Activated T-cell treated with anti-CD3 and anti-CD28 coated beads for 48 hours (primary cell): ENCODE measurements around the gene SLC6A9.

ENCODE experiments used
- DNase-seq: peaks from one replicate; pipeline ENCODE4 v3.0.0-alpha.2; 2020; ENCODE audit warnings: low read depth

SLC6A9 gene

DNA sequence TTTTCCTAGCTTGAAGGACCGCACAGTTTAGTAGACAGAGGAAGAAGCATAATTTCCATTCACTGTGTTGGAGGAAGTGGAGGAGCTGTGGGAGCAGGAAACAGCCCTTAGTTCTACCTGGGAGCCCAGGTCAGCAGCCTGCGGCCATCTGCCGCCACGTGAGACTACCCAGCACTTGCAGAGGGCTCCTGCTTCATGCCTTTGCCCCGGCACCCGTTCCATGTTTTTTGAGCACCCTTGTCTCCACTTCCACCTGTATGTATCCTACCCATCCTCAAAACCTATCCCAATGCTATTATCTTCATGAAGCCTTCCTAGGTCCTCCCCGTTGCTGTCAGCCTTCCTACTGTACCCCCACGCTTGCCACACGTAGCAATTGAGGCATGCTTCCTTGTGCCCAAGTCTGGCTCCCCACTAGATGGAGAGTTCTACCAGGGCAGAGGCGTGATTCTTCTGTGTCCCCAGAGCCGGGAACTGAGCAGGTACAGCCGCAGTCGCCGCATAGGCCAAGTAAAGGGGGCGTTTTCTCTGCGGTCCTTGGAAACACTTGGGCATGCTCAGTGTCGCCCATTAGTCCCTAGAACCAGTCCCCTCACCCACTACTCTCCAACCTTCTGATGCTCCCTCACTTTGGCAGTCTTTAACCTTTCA, 1.9 kb downstream of the SLC6A9 start:
- no peak for DNase-seq

DNA sequence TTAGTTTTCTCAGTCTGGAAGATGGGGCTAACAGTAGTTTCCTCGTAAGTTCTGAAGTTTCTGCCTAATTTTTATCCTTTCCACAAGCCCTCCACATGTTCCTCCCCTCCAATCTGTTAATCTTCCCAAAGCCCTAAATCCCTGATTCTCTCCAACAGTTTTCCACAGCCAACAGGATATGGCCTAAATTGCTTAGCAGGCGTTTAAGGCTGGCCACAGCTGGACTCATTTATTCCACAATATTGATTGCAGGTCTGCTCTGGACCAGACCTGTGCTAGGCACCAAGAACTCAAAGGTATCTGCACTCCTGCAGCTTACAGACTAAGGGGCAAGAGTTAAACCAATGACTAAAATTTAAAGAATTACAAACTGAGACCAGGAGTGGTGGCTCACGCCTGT, 3.9 kb downstream of the SLC6A9 start:
- DNase-seq = no peak

DNA sequence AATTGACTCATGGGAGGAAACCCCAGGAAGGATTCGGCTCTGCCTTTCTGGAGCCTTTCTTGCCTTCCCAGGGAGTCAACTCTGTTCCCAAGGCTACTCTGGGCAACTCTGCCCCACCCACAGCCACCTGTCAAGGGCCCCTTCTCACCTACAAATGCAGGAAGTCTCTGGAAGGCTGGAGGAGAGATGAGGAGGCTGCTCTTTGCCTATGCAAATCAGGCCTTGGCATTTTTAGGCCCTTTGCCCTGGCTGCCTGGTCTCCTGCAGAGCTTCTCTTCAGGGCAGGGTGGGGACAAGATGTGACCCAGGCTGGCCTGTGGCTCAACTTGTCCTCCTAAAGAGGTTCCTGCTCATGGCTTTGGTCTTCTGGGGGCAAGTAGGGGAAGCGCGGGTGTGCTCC, 5.4 kb downstream of the SLC6A9 start:
- no peak for DNase-seq

DNA sequence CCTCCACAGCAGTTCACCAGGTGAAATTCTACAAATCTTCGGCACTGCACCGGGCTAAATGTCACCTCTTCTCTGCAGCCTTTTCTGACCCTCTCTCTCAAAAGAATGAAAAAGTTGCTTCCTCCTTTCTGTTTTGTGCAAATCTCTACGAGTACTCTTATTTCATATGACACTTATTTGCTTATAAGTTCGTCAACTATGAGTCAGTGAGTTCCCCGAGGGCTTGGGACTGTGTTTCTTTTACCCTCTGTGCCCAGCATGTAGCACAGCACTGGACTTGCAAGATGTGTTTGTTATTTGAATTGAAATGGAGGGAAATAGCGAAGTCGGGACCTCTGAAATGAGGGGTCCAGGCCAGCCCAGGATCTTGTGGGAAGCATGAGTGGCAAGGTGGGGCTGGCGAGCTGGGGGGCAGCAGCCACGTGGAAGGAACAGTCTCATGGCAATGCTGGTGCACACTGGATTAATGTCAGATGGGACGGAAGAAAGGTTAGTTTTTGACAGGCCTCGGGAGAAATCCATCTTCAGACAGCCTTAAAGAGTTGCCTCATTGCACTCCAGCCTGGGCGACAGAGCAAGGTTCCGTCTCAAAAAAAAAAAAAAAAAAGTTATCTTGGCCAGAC, 6.2 kb downstream of the SLC6A9 start:
- DNase-seq = no peak

DNA sequence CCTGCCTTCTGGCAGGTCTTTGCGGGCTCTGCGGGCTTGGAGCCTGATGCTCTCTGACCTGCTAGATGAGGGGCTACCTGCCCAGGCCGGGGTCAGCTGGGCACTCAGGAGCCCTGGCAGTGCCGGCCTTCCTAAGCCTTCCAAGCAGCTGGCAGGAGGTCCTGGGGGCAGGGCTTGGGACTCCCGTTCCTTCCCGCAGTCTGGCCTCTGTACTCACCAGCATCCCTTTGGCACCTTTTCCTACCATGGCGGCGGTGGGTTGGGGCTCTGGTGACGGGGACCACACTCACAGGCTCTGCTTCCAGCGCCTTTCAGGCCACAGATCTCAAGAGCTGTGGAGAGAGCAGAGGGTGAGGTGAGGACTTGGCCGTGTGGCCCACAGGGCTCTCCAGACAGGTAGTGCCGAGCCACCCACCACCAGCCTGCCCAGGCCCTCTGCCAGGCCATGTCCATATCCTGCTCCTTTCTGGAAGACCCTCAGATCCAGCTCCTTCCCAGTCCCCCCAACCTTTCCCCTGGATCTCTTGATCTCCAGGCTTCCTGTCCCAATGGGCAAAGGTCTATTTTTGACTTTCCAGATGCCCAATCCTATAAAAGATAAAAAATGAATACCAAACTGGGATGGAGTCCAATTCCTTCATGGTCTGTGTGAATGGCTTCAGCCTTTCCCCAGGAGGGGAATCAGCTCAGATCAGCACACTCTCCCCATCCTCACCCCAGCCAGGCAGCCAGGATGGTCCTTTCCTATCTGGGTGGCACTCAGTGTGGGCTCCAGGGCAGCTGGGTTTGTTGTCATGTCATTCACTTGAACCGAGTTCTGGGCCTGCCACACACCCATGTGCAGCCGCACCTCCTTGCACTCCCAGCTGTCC, 7.0 kb downstream of the SLC6A9 start:
- no peak for DNase-seq

DNA sequence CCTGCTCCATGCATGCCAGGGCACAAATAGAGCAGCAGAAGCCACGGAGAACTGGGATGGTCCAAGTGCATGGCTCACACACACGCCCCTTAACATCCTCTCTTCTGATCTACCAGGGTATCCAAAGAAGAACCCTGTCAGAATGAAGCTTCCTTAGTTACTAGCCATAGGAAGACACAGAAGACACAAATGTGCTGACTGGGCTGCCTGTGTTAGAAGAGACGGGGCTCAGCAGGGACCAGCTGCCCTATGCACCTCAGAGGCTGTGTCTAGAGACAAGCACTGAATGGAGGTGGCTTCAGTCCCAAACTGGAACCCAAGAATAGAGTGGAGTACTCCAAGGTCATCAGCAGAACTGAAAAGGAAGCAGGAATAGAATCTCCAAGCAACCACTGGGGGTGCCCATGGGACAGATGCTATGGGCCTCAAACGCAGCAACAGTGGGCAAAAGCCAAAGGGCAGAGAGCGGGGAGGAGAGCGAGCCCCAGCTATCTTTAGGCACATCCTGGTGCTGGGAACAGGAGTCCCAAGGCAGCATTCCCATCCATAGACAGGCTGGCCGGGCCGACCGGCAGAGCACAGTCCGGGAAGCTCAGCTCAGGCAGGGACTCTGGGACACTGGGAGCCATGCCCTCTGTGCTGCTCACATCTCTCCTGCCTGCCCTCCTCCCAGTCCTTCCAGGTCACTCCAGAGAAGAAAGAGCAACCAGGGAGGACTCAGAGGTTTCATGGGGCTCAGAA, 9.5 kb downstream of the SLC6A9 start:
- no peak for DNase-seq

DNA sequence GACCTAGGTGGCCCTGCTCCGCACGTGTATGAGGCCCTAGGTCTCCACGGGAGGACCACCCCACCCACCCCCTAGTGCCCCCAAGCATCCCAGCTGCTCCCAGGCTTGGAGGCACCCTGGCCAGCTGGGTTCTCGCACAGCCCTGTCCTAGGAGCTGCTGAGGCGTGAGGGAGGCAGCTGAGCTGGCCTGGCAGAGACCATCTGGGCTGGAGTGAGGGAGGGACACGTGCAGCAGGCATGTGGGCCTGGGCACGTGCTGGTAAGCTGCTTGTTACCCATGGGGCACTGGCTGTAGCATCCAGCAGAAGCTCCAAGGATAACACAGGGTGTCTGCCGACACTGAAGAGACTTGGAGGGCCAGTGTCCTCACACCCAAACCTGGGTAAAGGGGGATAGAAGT, 10.1 kb downstream of the SLC6A9 start:
- no peak for DNase-seq

DNA sequence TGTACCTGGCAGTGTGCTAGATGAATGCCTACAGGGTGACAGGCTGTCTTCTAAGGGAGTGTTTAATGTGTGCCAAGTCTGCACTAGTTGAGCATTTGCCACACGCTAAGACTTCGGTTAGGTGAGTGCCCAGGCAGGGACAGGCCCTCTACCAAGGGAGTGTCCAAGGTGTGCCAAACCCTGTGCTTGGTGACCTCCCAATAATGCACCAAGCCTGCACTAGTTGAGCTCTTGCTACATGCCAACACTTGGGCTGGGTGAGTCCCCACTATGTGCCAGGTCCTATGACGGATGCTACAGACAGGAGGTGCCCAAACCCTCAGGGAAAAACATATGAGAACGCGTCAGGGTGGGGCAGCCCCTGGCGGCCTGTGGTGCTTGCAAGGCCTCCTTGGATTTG, 10.8 kb downstream of the SLC6A9 start:
- no peak for DNase-seq

DNA sequence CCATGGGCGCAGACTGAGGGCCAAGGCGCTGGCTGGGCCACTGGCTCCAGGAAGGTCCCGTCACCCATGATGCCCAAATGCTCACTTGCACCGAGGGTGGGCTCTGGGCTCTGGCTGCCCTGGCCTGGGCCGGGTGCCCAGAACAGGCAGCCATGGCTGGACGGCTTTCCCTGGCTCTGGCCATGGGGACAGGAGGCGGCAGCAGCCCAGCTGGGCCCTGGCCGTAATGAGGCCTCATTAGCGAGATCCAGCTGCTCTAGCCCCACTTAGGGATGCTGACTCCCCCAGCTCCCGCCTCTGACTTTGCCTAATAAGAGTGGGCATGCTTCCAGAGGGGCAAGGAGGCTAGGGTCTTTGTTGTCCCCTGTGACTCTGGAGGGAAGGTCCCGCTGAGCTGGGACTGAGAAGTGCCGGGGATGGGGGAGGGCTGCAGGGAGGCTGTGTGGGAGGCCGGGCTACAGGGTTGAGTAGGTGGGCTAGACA, 11.8 kb downstream of the SLC6A9 start:
- no peak for DNase-seq

DNA sequence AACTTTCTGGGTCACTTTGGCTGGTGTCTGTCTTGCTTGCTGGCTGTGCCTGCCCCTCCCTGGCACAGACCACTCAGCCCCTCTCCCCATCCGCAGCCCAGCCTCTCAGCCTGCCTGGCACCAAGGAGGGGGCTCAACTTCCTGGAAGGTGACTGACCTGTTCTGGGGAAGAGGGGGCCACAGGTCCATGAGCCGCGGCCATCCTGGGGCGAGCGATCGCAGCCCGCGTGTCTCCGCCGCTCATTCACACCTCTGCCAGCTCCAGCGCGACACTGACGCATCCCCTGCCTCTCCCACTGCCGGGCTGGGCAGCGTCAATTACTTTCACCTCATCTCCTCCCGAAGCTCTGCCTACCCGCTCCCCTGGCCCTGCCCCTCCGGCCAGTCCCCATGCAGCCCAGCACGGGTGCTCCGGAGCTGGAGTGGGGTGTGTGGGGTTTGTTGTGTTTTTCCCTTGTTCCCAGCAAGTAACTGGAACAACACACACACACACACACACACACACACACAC, 14.3 kb downstream of the SLC6A9 start:
- no peak for DNase-seq

DNA sequence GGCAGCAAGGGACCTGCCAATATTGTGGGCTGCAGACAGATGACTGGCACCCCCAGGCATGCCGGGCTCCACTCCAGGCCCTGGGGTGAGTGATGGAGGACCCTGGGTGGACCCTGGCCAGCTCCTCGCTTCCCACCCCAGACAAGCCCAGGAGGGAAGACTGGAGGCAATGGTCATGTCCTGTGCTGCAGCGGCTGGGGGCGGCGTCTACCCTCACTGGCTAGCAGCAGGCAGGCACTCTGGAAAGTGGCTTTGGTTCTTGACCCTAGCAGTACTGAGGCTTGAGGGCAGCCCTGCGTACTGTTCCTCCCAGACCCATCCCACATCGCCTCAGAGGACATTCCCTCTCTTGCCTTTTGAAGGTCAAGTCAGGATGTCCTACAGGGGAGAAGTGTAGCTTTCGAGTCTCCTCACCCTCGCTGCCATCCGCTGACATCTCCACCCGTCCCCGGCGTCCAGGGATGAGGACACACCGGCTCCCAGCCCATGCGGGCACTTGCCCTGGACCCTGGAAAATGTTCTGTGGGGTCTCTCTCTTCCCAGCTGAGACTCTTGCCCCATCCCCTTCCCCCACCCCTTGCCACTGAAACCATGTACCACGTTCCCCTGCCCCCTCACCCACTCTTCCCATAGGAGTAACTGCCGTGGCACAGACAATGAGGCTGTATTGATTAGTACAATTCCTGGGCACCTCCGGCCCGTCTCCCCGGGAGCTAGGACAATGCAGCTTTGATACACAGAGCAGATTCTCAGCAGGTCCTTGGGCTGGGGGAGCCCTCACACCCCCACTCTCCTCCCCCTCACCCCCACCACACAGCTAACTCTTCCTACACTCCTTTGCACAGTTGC, 15.0 kb downstream of the SLC6A9 start:
- DNase-seq = no peak

DNA sequence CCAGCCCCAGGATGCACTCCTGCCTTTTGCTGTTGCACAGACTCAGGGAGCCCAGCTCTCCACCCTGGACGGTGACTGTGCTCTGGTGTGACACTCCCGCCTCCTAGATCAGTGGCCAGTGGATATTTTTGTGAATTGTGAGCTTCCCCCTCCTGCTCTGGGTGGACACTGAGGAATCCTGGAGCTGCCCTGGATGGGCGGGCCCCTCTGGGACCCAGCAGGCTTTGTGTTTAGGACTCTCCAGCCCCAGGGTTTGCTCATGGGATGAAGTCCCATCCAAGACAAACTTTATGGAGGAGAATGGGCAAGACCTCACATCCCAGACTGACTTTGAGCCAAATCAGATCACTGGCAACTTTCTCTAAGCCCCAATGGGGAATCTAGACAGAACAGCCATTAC, 16.1 kb downstream of the SLC6A9 start:
- DNase-seq = no peak

DNA sequence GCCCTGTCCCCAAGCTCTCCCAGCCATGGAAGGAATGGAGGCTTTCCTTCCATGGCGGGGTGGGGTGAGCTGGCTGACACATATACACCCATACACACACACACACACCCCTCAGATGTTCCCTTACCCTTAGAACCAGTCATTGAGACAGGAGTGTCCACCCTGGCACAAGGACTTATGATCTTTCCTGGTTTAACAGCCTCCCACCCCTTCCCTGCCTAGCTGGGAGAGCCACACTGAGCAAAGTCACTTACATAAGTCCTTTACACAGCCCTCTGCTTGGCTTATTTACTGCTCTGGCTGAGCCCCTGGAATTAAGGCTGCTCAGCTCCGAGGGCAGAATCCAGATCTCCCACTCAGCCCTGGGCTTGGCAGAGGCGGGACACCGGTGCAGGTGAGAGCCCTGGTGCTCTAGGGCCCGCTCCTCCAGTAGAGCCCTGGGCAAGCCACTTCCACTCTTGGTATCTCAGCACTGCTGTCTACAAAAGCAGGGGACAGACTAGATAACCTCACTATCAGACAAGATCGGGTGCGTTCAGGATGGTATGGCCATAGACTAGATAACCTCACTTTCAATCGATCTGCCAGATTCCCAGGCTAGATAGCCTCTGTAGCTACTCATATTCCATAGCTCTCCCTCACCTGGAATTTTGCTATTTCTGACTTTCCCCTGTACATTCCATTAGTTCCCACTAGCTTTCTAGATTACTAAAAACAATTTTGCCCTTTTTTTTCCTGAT, 16.7 kb downstream of the SLC6A9 start:
- no peak for DNase-seq

DNA sequence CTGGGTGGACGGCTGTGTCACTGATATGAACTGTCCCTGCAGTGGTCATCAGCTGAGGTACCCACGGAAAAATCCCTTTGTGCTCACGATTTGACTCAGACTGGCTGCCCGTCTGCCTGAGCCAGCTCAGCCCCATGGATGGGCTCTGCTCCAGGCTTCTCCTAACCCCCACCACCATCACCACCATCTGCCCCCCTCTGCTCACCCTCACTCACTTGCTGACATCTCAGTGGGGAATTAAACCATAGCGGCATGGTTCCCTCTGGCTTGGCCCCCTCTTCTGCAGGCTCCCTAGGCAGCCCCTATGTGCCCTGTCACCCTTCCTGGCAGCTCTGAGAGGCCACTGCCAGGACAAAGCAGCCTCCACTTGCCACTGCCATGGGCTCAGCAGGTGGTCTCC, 17.3 kb downstream of the SLC6A9 start:
- no peak for DNase-seq

DNA sequence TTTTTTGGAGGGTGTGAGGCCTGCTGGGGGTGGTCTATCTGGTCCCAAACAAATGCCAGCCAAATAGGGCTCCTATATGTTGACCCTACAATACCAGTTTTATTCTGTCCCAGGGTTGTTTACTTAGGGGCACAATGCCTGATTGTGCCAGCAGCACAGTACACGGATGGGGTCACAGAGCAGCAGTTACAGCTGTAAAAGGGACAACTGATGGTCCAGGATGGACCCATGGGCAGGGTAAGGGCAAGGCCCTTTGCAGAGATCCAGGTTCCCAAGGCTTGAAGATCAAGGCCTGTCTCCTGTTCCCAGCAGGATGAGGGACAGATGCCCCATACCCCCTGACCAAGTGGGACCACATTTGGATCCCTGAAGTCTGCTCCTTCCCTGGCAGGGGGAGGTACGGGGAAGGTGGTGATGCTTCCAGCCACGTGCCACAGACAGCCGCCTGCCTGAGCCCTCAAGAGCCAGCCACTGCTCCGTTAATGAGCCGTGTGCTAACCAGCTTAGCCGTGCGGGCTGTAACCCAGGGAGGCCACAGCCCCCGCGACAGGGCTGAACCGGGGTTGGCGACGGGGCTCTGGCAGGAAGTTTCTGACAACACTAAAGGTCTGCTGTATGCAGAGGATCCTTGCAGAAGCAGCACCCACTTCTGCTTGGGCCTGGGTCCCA, 18.2 kb downstream of the SLC6A9 start:
- no peak for DNase-seq

DNA sequence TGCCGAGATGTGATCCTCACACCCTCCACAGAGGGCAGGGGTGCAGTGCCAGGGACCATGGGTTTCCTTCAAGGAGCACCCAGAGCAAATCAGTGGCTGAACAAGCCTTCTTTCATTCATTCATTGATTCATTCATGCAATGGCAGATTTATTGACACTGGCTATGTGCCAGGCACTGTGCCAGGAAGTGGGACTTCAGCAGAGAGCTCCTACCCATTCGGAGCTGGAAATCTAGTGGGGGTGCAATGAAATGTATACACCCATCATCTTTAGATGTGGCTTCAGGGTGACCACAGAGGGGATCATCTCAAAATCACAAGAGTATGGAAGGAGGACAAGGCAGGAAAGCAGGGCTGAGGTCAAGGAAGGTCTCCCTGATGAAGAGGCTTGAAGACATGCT, 18.9 kb downstream of the SLC6A9 start:
- DNase-seq = no peak

DNA sequence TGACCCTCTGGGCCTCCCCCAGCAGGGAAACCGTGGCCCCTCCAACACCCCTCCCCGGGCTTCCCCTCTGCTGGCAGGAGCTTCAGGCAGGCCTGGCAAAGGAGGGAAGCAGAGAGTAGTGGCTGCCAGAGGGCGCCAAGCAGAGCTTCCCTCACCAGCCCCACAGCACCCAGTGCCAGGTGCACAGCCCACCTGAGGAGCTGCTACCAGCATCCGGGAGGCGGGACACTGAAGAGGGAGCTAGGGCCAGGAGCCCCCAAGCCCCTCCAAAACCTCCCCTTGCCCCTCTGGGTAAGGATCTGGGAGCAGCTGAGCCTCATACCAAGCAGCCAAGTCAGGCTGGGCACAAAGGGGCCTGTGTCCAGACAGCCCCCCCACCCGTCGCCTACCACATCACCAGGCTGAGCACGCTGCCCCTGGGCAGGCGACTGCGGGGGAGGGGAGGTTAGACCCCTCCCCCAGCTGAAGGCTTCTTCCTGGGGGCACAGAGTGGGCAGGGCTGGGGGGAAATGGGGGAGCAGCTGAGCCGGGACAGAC, 20.3 kb downstream of the SLC6A9 start:
- no peak for DNase-seq

DNA sequence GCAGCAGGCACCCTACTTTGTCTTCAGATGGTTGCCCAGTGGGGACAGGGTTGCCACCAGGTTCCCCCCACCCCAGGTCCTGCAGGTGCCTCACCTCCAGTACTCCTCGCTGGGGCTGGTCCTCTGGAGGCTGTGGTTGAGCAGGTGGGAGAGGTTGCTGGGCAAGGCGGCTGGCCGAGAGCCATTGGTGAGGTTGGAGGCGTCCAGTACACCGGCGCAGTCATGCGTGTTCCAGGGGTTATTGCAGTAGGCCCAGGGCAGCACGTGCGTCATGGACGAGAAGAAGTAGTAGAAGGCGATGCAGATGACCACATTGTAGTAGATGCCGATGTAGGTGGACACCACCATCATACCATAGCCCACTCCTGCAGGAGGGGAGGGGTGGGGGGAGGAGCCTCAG, 23.0 kb downstream of the SLC6A9 start:
- DNase-seq = no peak

DNA sequence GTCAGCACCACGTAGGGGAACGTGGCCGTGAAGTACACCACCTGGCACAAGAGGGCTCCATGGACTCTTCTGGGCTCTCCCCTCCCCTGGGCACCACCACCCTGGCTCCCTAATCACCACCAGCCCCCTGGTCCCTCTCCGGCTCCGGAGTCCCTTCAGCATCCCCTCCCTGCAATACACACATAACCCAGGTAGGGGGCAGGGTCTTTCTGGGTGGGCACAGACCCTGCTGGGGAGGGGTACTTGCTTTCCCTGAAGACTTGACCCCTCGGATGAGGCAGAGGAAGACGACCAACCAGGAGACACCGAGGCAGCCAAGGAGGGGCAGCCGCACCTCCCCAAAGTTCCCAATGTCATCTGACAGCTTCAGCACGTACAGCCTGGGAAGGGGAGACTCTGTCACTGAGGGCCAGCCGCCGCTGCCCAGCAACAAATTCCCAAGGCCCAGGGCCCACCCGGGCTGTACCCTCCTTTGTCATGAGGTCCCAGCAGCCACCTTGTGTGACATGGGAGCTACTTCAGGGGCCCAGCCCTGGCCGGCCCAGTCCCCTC, 28.6 kb downstream of the SLC6A9 start:
- no peak for DNase-seq
